Measurements from ENCODE around the gene CADM2.

Gene CADM2

GRCh38 chr3:84985795-84986194 lies 27.0 kb downstream of the CADM2 start:
- no peak for DNase-seq

GRCh38 chr3:84987706-84988504 lies 29.1 kb downstream of the CADM2 start:
- DNase-seq: no peak

- no peak for DNase-seq
Measured at GRCh38 chr3:84989102-84989501, 30.3 kb downstream of the CADM2 start.

- DNase-seq: no peak
Measured at GRCh38 chr3:84991422-84991900, 32.7 kb downstream of the CADM2 start.

GRCh38 chr3:84993956-84994355 lies 35.2 kb downstream of the CADM2 start:
- DNase-seq: no peak

GRCh38 chr3:84998545-84998944 lies 39.8 kb downstream of the CADM2 start:
- DNase-seq: no peak

GRCh38 chr3:85003479-85003878 lies 44.7 kb downstream of the CADM2 start:
- DNase-seq: no peak

GRCh38 chr3:85004147-85004546 lies 45.4 kb downstream of the CADM2 start:
- DNase-seq: no peak

- DNase-seq: no peak
Measured at GRCh38 chr3:85005946-85006345, 47.2 kb downstream of the CADM2 start.

GRCh38 chr3:85007195-85008094 lies 48.7 kb downstream of the CADM2 start:
- no peak for DNase-seq

GRCh38 chr3:85020828-85021227 lies 62.0 kb downstream of the CADM2 start:
- no peak for DNase-seq

- DNase-seq: no peak
Measured at GRCh38 chr3:85030052-85030451, 71.3 kb downstream of the CADM2 start.

- no peak for DNase-seq
Measured at GRCh38 chr3:85037203-85037602, 78.4 kb downstream of the CADM2 start.

- no peak for DNase-seq
Measured at GRCh38 chr3:85041001-85041400, 82.2 kb downstream of the CADM2 start.

- no peak for DNase-seq
Measured at GRCh38 chr3:85041562-85042055, 82.8 kb downstream of the CADM2 start.

- DNase-seq: no peak
Measured at GRCh38 chr3:85050821-85051220, 92.0 kb downstream of the CADM2 start.

- DNase-seq: no peak
Measured at GRCh38 chr3:85051786-85052185, 93.0 kb downstream of the CADM2 start.

- no peak for DNase-seq
Measured at GRCh38 chr3:85053626-85054025, 94.8 kb downstream of the CADM2 start.

GRCh38 chr3:85054579-85054978 lies 95.8 kb downstream of the CADM2 start:
- DNase-seq: no peak

GRCh38 chr3:85068911-85069310 lies 110.1 kb downstream of the CADM2 start:
- no peak for DNase-seq

GRCh38 chr3:85074003-85074402 lies 115.2 kb downstream of the CADM2 start:
- no peak for DNase-seq

GRCh38 chr3:85075663-85076062 lies 116.9 kb downstream of the CADM2 start:
- no peak for DNase-seq

- no peak for DNase-seq
Measured at GRCh38 chr3:85077018-85077417, 118.2 kb downstream of the CADM2 start.

All from Kasumi-1 (cell line).